ENCODE measurements around the gene KRTAP9-1.

The KRTAP9-1 gene

DNA sequence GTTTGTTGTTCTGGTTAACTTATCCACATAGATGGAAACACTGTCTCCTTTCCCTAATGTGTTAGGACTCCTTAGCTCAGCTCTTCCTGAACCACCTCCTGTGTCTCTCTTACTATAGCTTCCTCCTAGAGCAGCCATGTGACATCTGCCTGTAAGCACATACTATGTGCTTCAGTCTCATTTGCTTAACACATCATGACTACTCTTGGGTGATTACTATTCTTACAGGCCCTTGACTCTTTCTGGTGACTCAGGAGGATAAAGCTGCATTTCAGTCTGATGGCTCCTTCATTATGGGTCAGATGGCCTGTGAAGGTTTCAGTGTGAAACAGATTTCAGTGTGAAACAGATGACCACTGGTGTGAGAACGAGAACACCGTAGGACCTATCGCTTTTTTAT lies 11.3 kb upstream of the KRTAP9-1 start:
- TF ChIP-seq POLR2AphosphoS5 (IDR thresholded peaks at IDR 0.05; ENCODE audit: low read depth): no peak
- TF ChIP-seq, protein P1, sequence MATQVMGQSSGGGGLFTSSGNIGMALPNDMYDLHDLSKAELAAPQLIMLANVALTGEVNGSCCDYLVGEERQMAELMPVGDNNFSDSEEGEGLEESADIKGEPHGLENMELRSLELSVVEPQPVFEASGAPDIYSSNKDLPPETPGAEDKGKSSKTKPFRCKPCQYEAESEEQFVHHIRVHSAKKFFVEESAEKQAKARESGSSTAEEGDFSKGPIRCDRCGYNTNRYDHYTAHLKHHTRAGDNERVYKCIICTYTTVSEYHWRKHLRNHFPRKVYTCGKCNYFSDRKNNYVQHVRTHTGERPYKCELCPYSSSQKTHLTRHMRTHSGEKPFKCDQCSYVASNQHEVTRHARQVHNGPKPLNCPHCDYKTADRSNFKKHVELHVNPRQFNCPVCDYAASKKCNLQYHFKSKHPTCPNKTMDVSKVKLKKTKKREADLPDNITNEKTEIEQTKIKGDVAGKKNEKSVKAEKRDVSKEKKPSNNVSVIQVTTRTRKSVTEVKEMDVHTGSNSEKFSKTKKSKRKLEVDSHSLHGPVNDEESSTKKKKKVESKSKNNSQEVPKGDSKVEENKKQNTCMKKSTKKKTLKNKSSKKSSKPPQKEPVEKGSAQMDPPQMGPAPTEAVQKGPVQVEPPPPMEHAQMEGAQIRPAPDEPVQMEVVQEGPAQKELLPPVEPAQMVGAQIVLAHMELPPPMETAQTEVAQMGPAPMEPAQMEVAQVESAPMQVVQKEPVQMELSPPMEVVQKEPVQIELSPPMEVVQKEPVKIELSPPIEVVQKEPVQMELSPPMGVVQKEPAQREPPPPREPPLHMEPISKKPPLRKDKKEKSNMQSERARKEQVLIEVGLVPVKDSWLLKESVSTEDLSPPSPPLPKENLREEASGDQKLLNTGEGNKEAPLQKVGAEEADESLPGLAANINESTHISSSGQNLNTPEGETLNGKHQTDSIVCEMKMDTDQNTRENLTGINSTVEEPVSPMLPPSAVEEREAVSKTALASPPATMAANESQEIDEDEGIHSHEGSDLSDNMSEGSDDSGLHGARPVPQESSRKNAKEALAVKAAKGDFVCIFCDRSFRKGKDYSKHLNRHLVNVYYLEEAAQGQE (IDR thresholded peaks at IDR 0.05; ENCODE audit: insufficient replicate concordance, low read depth): no peak
- TF ChIP-seq CTCF (IDR thresholded peaks at IDR 0.05; ENCODE audit: insufficient read depth, low read length): no peak
- no peak for TF ChIP-seq GABPA (IDR thresholded peaks at IDR 0.05; ENCODE audit: low read depth)
- no peak for TF ChIP-seq SPI1 (IDR thresholded peaks at IDR 0.05; ENCODE audit: borderline replicate concordance, low read depth)
- no peak overlapping the region for H3K27ac ChIP-seq (replicated peaks)
- no peak for DNase-seq (ENCODE audit: low read depth in 1 of 2, low spot score in 1 of 2)
- no peak overlapping the region for H3K4me3 ChIP-seq (replicated peaks; ENCODE audit: insufficient read depth, low read length)
- H3K27me3 ChIP-seq (ENCODE audit: insufficient read depth, poor library complexity, severe bottlenecking): no peaks in the 10 kb centered on the region

DNA sequence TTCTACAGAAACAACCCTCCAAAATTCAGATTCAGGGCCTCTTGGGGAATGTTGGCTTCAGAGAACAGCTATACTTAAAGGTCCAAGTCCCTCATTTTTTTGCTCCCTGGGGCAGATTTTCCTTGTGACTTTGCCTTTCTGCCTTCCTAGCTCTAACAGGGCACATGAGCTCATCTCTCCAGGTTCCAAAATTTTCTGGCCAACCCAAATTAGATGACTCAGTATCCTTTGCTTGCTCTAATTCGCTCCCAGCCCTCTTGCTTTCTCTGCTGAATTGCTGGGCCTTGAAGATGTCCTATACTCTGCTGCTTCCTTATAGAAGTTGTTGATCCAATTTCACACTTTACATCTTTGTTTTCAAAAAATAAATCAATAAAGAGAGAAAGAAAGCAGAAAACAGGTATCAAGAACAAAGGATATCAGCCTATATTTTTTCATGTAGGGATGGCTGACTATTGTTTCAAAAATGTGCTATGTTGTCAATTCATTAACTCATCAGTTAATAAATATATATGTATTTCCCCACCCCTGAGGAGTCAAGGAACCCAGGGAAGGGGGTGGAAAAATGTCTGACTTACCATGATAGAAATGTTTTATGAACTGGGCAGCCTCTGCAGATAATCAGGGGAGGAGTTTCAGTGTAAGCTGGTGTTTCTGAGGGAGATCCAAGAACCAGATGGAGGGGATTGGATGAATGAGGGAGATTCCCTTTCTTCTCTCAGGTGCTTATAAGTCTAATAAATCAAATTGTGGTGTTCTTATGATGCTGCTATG lies 10.7 kb upstream of the KRTAP9-1 start:
- DNase-seq (ENCODE audit: low read depth in 1 of 2, low spot score in 1 of 2): no peak
- Histone ChIP-seq H3K27me3 (ENCODE audit: insufficient read depth, poor library complexity, severe bottlenecking) (no peaks in the 10 kb centered on the region), H3K27ac (replicated peaks) (no peak overlapping the region), H3K4me3 (replicated peaks; ENCODE audit: insufficient read depth, low read length) (no peak overlapping the region)
- TF ChIP-seq GABPA (IDR thresholded peaks at IDR 0.05; ENCODE audit: low read depth) (no peak), CTCF (IDR thresholded peaks at IDR 0.05; ENCODE audit: insufficient read depth, low read length) (no peak), POLR2AphosphoS5 (IDR thresholded peaks at IDR 0.05; ENCODE audit: low read depth) (no peak), SPI1 (IDR thresholded peaks at IDR 0.05; ENCODE audit: borderline replicate concordance, low read depth) (no peak)
- TF ChIP-seq, protein P1 (IDR thresholded peaks at IDR 0.05; ENCODE audit: insufficient replicate concordance, low read depth): no peak

GRCh38 chr17:41184480-41184961 lies 5.2 kb upstream of the KRTAP9-1 start, which contains the start of gene KRTAP4-1:
Gene KRTAP4-1 (minus strand): TSS chr17:41184911. CDS start chr17:41184854, 57 bp downstream.
- H3K27ac ChIP-seq (replicated peaks): no peak within 1 kb of the TSS
- no peak for DNase-seq (ENCODE audit: low read depth in 1 of 2, low spot score in 1 of 2)
- no peak for TF ChIP-seq GABPA (IDR thresholded peaks at IDR 0.05; ENCODE audit: low read depth)
- TF ChIP-seq SPI1 (IDR thresholded peaks at IDR 0.05; ENCODE audit: borderline replicate concordance, low read depth): no peak
- TF ChIP-seq, protein P1 (IDR thresholded peaks at IDR 0.05; ENCODE audit: insufficient replicate concordance, low read depth): no peak
- no peak for TF ChIP-seq POLR2AphosphoS5 (IDR thresholded peaks at IDR 0.05; ENCODE audit: low read depth)
- no peak for TF ChIP-seq CTCF (IDR thresholded peaks at IDR 0.05; ENCODE audit: insufficient read depth, low read length)
- H3K4me3 ChIP-seq (replicated peaks; ENCODE audit: insufficient read depth, low read length): no peak within 1 kb of the TSS
- H3K27me3 ChIP-seq (ENCODE audit: insufficient read depth, poor library complexity, severe bottlenecking): peaks cover 2% of the 10 kb centered on the region
